CD4-positive, alpha-beta T cell treated with Interleukin-21 for 1 hour (primary cell): ENCODE results near the gene ERMAP.
"Not testable (repeated sequence)": the region's sequence is repeated elsewhere in the genome, so short reads cannot be mapped to it uniquely, and the experiment has no call there.

Experiments used
- DNase-seq: peaks from one replicate; pipeline ENCODE4 v3.0.0-alpha.2; 2020

Gene ERMAP

GRCh38 chr1:42814815-42815214 lies 2.1 kb upstream of the ERMAP start:
- not testable (repeated sequence) for DNase-seq

GRCh38 chr1:42815941-42816584 lies 859 bp upstream of the ERMAP start:
- no peak for DNase-seq

- DNase-seq = no peak
Measured at GRCh38 chr1:42817440-42817767, 482 bp downstream of the ERMAP start.

- no peak for DNase-seq
Measured at GRCh38 chr1:42817976-42818375, 1.1 kb downstream of the ERMAP start.

- DNase-seq = no peak
Measured at GRCh38 chr1:42820813-42821212, 3.9 kb downstream of the ERMAP start.

GRCh38 chr1:42821690-42822089 lies 4.8 kb downstream of the ERMAP start:
- no peak for DNase-seq

GRCh38 chr1:42822800-42823392 lies 6.0 kb downstream of the ERMAP start:
- no peak for DNase-seq

- no peak for DNase-seq
Measured at GRCh38 chr1:42824481-42825035, 7.6 kb downstream of the ERMAP start.

GRCh38 chr1:42825036-42825851 lies 8.3 kb downstream of the ERMAP start:
- DNase-seq = no peak

- DNase-seq = no peak
Measured at GRCh38 chr1:42830631-42831030, 13.7 kb downstream of the ERMAP start.

- no peak for DNase-seq
Measured at GRCh38 chr1:42831273-42831672, 14.4 kb downstream of the ERMAP start.

GRCh38 chr1:42832641-42833240 lies 15.8 kb downstream of the ERMAP start:
- no peak for DNase-seq

- DNase-seq = no peak
Measured at GRCh38 chr1:42833981-42834380, 17.1 kb downstream of the ERMAP start.

GRCh38 chr1:42834803-42835202 lies 17.9 kb downstream of the ERMAP start:
- DNase-seq = no peak

GRCh38 chr1:42835422-42835821 lies 18.5 kb downstream of the ERMAP start:
- no peak for DNase-seq

- no peak for DNase-seq
Measured at GRCh38 chr1:42837709-42838108, 20.8 kb downstream of the ERMAP start.

- no peak for DNase-seq
Measured at GRCh38 chr1:42838482-42839190, 21.7 kb downstream of the ERMAP start.

GRCh38 chr1:42841010-42841409 lies 24.1 kb downstream of the ERMAP start:
- no peak for DNase-seq

- DNase-seq = no peak
Measured at GRCh38 chr1:42841440-42842147, 24.7 kb downstream of the ERMAP start.

- DNase-seq = no peak
Measured at GRCh38 chr1:42844592-42845140, 27.7 kb downstream of the ERMAP start.

GRCh38 chr1:42845193-42845592 lies 28.3 kb downstream of the ERMAP start:
- no peak for DNase-seq

GRCh38 chr1:42845866-42846256 lies 28.9 kb downstream of the ERMAP start:
- peak; percentile 5 for DNase-seq
